ENCODE results near the gene DPEP2. TPM values are rescaled to one million over a fixed set of nuclear protein-coding genes. Genes with fewer than 3 reads are reported as not detected.

Gene DPEP2
- total and polyA plus RNA-seq, 8 donors: 0.61 to 5.2 (median 1.7) TPM; not detected in 2

- Histone ChIP-seq H3K36me3 (peaks cover 8 to 12% (median 10%) of the 10 kb centered on the region in 4 donors), H3K4me1 (peaks cover 47 to 64% (median 55%) of the 10 kb centered on the region in 4 donors), H3K27me3 (no peaks in the 10 kb centered on the region), H3K27ac (peak overlapping the region; percentile 90 to 98 (median 95)), H3K4me3 (peak overlapping the region; percentile 74 to 98 (median 86)), H3K9me3 (no peaks in the 10 kb centered on the region)
- no peak for TF ChIP-seq POLR2AphosphoS5 (IDR thresholded peaks at IDR 0.05)
- TF ChIP-seq POLR2A (IDR thresholded peaks at IDR 0.05): no peak
- no peak for DNase-seq
- WGBS, 5 donors: 13 to 27% (median 18%) methylated on average over 18 of the region's 18 CpGs
- intact Hi-C loops (cut with DNase I; ENCODE audit: low total_unique reads): no loop called here
These were observed 31.9 kb downstream of the DPEP2 start for GRCh38 chr16:67967183-67967957.

- Histone ChIP-seq H3K36me3 (peaks cover 15 to 19% (median 17%) of the 10 kb centered on the region in 4 donors), H3K27ac (peak overlapping the region in 4 of 5 donors; percentile 93 to 98 (median 96)), H3K4me3 (peak overlapping the region; percentile 74 to 98 (median 86)), H3K9me3 (no peaks in the 10 kb centered on the region), H3K4me1 (peaks cover 54 to 71% (median 63%) of the 10 kb centered on the region in 4 donors), H3K27me3 (no peaks in the 10 kb centered on the region)
- 56 to 76% (median 62%) methylated on average over 3 of the region's 3 CpGs for WGBS, 5 donors
- TF ChIP-seq POLR2A (IDR thresholded peaks at IDR 0.05): no peak
- TF ChIP-seq CTCF (IDR thresholded peaks at IDR 0.05): no peak
- TF ChIP-seq POLR2AphosphoS5 (IDR thresholded peaks at IDR 0.05): no peak
- no peak for TF ChIP-seq EP300 (IDR thresholded peaks at IDR 0.05)
- intact Hi-C loops (cut with DNase I; ENCODE audit: low total_unique reads): no loop called here
- DNase-seq: no peak
These were observed 32.6 kb downstream of the DPEP2 start for GRCh38 chr16:67966549-67967182.

GRCh38 chr16:67965668-67966548 is 33.4 kb downstream of the DPEP2 start:
- Histone ChIP-seq H3K9me3 (no peaks in the 10 kb centered on the region), H3K4me1 (peaks cover 57 to 77% (median 70%) of the 10 kb centered on the region in 4 donors), H3K27ac (peak overlapping the region in 4 of 5 donors; percentile 93 to 98 (median 96)), H3K27me3 (no peaks in the 10 kb centered on the region), H3K4me3 (peak overlapping the region; percentile 74 to 98 (median 86)), H3K36me3 (peaks cover 20 to 26% (median 25%) of the 10 kb centered on the region in 4 donors)
- no peak for TF ChIP-seq POLR2A (IDR thresholded peaks at IDR 0.05)
- TF ChIP-seq EP300 (IDR thresholded peaks at IDR 0.05): no peak
- no peak for TF ChIP-seq CTCF (IDR thresholded peaks at IDR 0.05)
- no peak for TF ChIP-seq POLR2AphosphoS5 (IDR thresholded peaks at IDR 0.05)
- intact Hi-C loops (cut with DNase I; ENCODE audit: low total_unique reads): no loop called here
- no peak for DNase-seq
- 59 to 90% (median 74%) methylated on average over 10 to 11 of the region's 11 CpGs for WGBS, 5 donors

- H3K4me1 ChIP-seq: peaks cover 66 to 89% (median 81%) of the 10 kb centered on the region in 4 donors
- intact Hi-C loops (cut with DNase I; ENCODE audit: low total_unique reads): no loop called here
- no peak for DNase-seq
- H3K36me3 ChIP-seq: peaks cover 30 to 39% (median 37%) of the 10 kb centered on the region in 4 donors
- 85 to 92% (median 90%) methylated on average over 6 of the region's 6 CpGs for WGBS, 5 donors
- H3K9me3 ChIP-seq: no peaks in the 10 kb centered on the region
- peak overlapping the region in 3 of 5 donors; percentile 46 to 72 (median 59) for H3K27ac ChIP-seq
- H3K27me3 ChIP-seq: no peaks in the 10 kb centered on the region
- TF ChIP-seq EP300 (IDR thresholded peaks at IDR 0.05) (no peak), POLR2AphosphoS5 (IDR thresholded peaks at IDR 0.05) (no peak), CTCF (IDR thresholded peaks at IDR 0.05) (no peak), POLR2A (IDR thresholded peaks at IDR 0.05) (no peak)
- H3K4me3 ChIP-seq: no peak overlapping the region
These were observed 34.7 kb downstream of the DPEP2 start for GRCh38 chr16:67964477-67965131.

Data from stomach (tissue), 9 donors.